WTC11 (cell line): ENCODE measurements around the gene GPC1. TPM values are rescaled to one million over a fixed set of nuclear protein-coding genes. Genes with fewer than 3 reads are reported as not detected.

Experiments
- ATAC-seq: fragments of 200-7000 bp; cut with Tn5 transposase; 2 replicates; pipeline ENCODE4 v1.10.0; 2021; ENCODE audit warnings: mild to moderate bottlenecking, moderate library complexity
- CTCF ChIA-PET: fragments of 300-600 bp; sonication (Branson Sonifier 250); formaldehyde crosslinking; loops from one replicate; lab custom pipeline; 2021; ENCODE audit warnings: antibody characterized with exemption; lab: Charles Lee
- POLR2A ChIA-PET: fragments of 350-600 bp; sonication (Branson Sonifier 250); formaldehyde crosslinking; loops from one replicate; lab custom pipeline; 2021; ENCODE audit warnings: antibody characterized with exemption; lab: Charles Lee
- DNase-seq: peaks from one replicate; pipeline ENCODE4 v3.0.0; 2021; ENCODE audit warnings: low spot score
- H3K27ac Mint-ChIP-seq: 2 replicates; pipeline ENCODE4 v1.8.0; 2021; ENCODE audit warnings: mixed read lengths
- H3K27me3 Mint-ChIP-seq: 2 replicates; pipeline ENCODE4 v1.8.0; 2021; ENCODE audit warnings: low read depth, mild to moderate bottlenecking, moderate library complexity, mixed read lengths
- H3K36me3 Mint-ChIP-seq: 2 replicates; pipeline ENCODE4 v1.8.0; 2021; ENCODE audit warnings: mixed read lengths
- H3K4me1 Mint-ChIP-seq: 2 replicates; pipeline ENCODE4 v1.8.0; 2022; ENCODE audit warnings: mixed read lengths
- H3K4me3 Mint-ChIP-seq: 2 replicates; pipeline ENCODE4 v1.8.0; 2021; ENCODE audit warnings: mild to moderate bottlenecking, moderate library complexity, mixed read lengths
- H3K9me3 Mint-ChIP-seq: 2 replicates; pipeline ENCODE4 v1.8.0; 2021; ENCODE audit warnings: mixed read lengths
- CBFB ChIP-seq: sonication (generic); formaldehyde crosslinking; IDR thresholded peaks from 2 replicates; pipeline ENCODE4 v1.8.1; 2022; ENCODE audit warnings: mild to moderate bottlenecking, low read depth, missing genetic modification reagents
- ELF4 ChIP-seq: sonication (generic); formaldehyde crosslinking; IDR thresholded peaks from 2 replicates; pipeline ENCODE4 v1.8.1; 2022; ENCODE audit warnings: low read depth, mild to moderate bottlenecking, moderate library complexity, missing genetic modification reagents
- FOXK1 ChIP-seq: sonication (generic); formaldehyde crosslinking; IDR thresholded peaks from 2 replicates; pipeline ENCODE4 v1.8.0; 2022; ENCODE audit warnings: mild to moderate bottlenecking, moderate library complexity, missing genetic modification reagents
- NFYB ChIP-seq: sonication (generic); formaldehyde crosslinking; conservative IDR thresholded peaks from 2 replicates; pipeline ENCODE4 v1.8.0; 2022; ENCODE audit warnings: low read depth, missing genetic modification reagents
- NR2C2 ChIP-seq: sonication (generic); formaldehyde crosslinking; IDR thresholded peaks from 2 replicates; pipeline ENCODE4 v1.8.0; 2022; ENCODE audit warnings: mild to moderate bottlenecking, missing genetic modification reagents
- PRRX2 ChIP-seq: fragments of 250-450 bp; sonication (Bioruptor Pico); IDR thresholded peaks from 2 replicates; pipeline ENCODE4 v1.8.0; 2021; ENCODE audit warnings: mild to moderate bottlenecking
- TEAD1 ChIP-seq: sonication (generic); formaldehyde crosslinking; IDR thresholded peaks from 2 replicates; pipeline ENCODE4 v1.8.0; 2022; ENCODE audit warnings: mild to moderate bottlenecking, missing genetic modification reagents
- TP53 ChIP-seq: sonication (generic); formaldehyde crosslinking; IDR thresholded peaks from 2 replicates; pipeline ENCODE4 v1.8.1; 2023; ENCODE audit warnings: mild to moderate bottlenecking, missing genetic modification reagents
- ZNF121 ChIP-seq: sonication (generic); formaldehyde crosslinking; IDR thresholded peaks from 2 replicates; pipeline ENCODE4 v1.8.0; 2023; ENCODE audit warnings: missing genetic modification reagents
- ZNF263 ChIP-seq: sonication (generic); formaldehyde crosslinking; IDR thresholded peaks from 2 replicates; pipeline ENCODE4 v1.8.1; 2022; ENCODE audit warnings: low read depth, mild to moderate bottlenecking, moderate library complexity, missing genetic modification reagents
- ZNF317 ChIP-seq: sonication (generic); formaldehyde crosslinking; IDR thresholded peaks from 2 replicates; pipeline ENCODE4 v1.8.1; 2023; ENCODE audit warnings: low read depth, mild to moderate bottlenecking, moderate library complexity, missing genetic modification reagents, borderline replicate concordance
- ZNF671 ChIP-seq: fragments of 250-450 bp; sonication (Bioruptor Pico); IDR thresholded peaks from 2 replicates; pipeline ENCODE4 v1.8.0; 2021; ENCODE audit warnings: mild to moderate bottlenecking
- total RNA-seq: library from RNA; stranded (reverse); gene quantifications from 3 replicates; pipeline ENCODE4 v1.2.3, GENCODE V29; 2021
- TF ChIP-seq, protein P1 (sequence below): sonication (generic); formaldehyde crosslinking; IDR thresholded peaks from 2 replicates; pipeline ENCODE4 v1.8.1; 2022; ENCODE audit warnings: mild to moderate bottlenecking, moderate library complexity, missing genetic modification reagents
- TF ChIP-seq, protein P2 (sequence below): sonication (generic); formaldehyde crosslinking; IDR thresholded peaks from 2 replicates; pipeline ENCODE4 v1.8.1; 2022; ENCODE audit warnings: missing genetic modification reagents, borderline replicate concordance
- TF ChIP-seq, protein P3 (sequence below): fragments of 250-450 bp; sonication (Bioruptor Pico); IDR thresholded peaks from 2 replicates; pipeline ENCODE4 v1.9.0; 2021; ENCODE audit warnings: mild to moderate bottlenecking, borderline replicate concordance

GPC1 gene
- total RNA-seq, 1 experiment from 2014 or later: 41.5 TPM

DNA sequence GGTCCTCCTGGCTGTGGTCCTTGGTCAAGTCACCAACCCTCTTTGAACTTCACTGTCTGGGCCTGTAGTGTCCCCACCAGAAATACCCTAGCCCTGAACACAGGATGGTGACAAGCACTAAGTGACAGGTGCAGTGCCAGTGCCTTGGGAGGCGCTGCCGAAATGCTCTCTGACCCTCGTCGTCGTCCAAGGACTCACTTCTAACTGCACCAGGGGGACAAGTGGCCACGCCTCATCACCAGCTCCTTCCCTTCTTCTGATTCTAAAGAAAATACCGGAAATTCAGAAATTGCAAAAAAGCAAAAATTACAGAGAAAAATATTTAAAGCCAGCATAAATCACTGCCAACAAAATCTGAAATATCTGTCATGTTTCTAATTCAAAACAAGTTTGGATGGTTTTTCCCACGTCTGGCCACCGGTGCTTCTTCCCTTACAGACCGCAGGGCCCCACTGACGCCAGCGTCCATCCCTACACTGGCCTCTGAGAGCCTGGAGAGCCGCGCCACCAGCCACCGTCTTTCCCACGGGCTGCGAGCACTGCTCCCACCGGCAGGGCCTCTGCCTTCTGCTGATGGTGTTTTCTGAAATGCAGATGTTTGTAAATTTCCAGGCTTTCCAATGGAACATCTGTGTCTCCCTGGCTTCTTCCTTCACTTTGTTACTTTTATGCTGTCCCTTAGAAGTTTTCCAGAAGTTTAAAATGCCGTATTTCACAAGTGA, 37.4 kb upstream of the GPC1 start:
- no peak overlapping the region for H3K27ac Mint-ChIP-seq
- H3K4me3 Mint-ChIP-seq: no peak overlapping the region
- no peak for ATAC-seq
- H3K9me3 Mint-ChIP-seq: no peaks in the 10 kb centered on the region
- H3K4me1 Mint-ChIP-seq: peaks cover 6% of the 10 kb centered on the region
- TF ChIP-seq NFYB (CRISPR knock-in tag): no peak
- no peak for TF ChIP-seq PRRX2 (CRISPR knock-in tag)
- TF ChIP-seq NR2C2: no peak
- TF ChIP-seq, protein P1, sequence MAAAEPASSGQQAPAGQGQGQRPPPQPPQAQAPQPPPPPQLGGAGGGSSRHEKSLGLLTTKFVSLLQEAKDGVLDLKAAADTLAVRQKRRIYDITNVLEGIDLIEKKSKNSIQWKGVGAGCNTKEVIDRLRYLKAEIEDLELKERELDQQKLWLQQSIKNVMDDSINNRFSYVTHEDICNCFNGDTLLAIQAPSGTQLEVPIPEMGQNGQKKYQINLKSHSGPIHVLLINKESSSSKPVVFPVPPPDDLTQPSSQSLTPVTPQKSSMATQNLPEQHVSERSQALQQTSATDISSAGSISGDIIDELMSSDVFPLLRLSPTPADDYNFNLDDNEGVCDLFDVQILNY: no peak
- no peak for TF ChIP-seq FOXK1 (CRISPR knock-in tag)
- no peak for TF ChIP-seq TEAD1 (CRISPR knock-in tag)
- TF ChIP-seq ZNF263 (CRISPR knock-in tag): no peak
- TF ChIP-seq ZNF317 (CRISPR knock-in tag): no peak
- TF ChIP-seq ZNF671 (CRISPR knock-in tag): no peak
- TF ChIP-seq, protein P2, sequence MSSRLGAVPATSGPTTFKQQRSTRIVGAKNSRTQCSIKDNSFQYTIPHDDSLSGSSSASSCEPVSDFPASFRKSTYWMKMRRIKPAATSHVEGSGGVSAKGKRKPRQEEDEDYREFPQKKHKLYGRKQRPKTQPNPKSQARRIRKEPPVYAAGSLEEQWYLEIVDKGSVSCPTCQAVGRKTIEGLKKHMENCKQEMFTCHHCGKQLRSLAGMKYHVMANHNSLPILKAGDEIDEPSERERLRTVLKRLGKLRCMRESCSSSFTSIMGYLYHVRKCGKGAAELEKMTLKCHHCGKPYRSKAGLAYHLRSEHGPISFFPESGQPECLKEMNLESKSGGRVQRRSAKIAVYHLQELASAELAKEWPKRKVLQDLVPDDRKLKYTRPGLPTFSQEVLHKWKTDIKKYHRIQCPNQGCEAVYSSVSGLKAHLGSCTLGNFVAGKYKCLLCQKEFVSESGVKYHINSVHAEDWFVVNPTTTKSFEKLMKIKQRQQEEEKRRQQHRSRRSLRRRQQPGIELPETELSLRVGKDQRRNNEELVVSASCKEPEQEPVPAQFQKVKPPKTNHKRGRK: no peak
- no peak for TF ChIP-seq ELF4 (CRISPR knock-in tag)
- TF ChIP-seq TP53: no peak
- TF ChIP-seq, protein P3, sequence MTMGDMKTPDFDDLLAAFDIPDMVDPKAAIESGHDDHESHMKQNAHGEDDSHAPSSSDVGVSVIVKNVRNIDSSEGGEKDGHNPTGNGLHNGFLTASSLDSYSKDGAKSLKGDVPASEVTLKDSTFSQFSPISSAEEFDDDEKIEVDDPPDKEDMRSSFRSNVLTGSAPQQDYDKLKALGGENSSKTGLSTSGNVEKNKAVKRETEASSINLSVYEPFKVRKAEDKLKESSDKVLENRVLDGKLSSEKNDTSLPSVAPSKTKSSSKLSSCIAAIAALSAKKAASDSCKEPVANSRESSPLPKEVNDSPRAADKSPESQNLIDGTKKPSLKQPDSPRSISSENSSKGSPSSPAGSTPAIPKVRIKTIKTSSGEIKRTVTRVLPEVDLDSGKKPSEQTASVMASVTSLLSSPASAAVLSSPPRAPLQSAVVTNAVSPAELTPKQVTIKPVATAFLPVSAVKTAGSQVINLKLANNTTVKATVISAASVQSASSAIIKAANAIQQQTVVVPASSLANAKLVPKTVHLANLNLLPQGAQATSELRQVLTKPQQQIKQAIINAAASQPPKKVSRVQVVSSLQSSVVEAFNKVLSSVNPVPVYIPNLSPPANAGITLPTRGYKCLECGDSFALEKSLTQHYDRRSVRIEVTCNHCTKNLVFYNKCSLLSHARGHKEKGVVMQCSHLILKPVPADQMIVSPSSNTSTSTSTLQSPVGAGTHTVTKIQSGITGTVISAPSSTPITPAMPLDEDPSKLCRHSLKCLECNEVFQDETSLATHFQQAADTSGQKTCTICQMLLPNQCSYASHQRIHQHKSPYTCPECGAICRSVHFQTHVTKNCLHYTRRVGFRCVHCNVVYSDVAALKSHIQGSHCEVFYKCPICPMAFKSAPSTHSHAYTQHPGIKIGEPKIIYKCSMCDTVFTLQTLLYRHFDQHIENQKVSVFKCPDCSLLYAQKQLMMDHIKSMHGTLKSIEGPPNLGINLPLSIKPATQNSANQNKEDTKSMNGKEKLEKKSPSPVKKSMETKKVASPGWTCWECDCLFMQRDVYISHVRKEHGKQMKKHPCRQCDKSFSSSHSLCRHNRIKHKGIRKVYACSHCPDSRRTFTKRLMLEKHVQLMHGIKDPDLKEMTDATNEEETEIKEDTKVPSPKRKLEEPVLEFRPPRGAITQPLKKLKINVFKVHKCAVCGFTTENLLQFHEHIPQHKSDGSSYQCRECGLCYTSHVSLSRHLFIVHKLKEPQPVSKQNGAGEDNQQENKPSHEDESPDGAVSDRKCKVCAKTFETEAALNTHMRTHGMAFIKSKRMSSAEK: no peak
- no peaks in the 10 kb centered on the region for H3K27me3 Mint-ChIP-seq
- ChIA-PET CTCF (no interaction called here), POLR2A (no interaction called here)
- no peak for DNase-seq
- H3K36me3 Mint-ChIP-seq: no peaks in the 10 kb centered on the region

DNA sequence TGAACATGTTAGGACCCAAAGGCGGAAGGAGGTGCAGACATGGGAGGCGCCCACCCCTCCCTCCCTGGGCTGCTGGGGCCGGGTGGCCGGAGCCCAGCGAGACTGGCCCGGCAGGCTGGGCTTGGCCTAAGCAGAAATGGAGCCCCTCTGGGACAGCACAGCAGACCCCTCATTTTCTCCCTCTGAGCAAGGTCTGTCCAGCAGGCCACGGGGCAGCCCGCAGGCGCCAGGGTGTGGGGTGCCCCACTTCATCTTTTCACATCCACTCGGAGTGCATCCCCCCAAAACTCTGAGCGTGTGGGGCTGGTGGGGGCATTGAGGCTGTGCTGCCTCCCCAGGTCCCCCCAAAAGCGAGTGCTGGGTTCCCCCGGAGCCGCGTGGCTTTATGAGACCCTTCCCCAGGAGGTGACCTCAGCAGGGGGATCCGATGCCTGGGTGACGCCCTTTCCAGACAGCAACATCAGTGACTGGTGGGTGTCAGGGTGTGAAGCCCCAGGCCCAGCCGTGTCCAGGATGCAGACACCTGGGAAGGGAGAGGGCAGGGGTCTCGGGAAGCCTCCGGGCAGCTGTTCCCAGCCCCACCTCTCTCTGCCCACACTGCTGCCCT, 36.7 kb upstream of the GPC1 start:
- POLR2A ChIA-PET: no interaction called here
- Mint-ChIP-seq H3K27ac (no peak overlapping the region), H3K27me3 (no peaks in the 10 kb centered on the region), H3K36me3 (no peaks in the 10 kb centered on the region), H3K4me3 (no peak overlapping the region), H3K9me3 (no peaks in the 10 kb centered on the region), H3K4me1 (peaks cover 6% of the 10 kb centered on the region)
- no peak for TF ChIP-seq CBFB (CRISPR knock-in tag)
- TF ChIP-seq ZNF121 (CRISPR knock-in tag): peak; percentile 40; the same call in 1 of the 2 replicates
- CTCF ChIA-PET: no interaction called here
- no peak for DNase-seq
- ATAC-seq: no peak
